ENCODE results near the gene MAGEF1. TPM values are rescaled to one million over a fixed set of nuclear protein-coding genes. Genes with fewer than 3 reads are reported as not detected.

The MAGEF1 gene
- total and polyA plus RNA-seq, 9 of the 15 experiments (the other 6 are each of a cell fraction or from before 2014, with no cell fraction given): 1.5 to 39.1 (median 19.8) TPM

DNA sequence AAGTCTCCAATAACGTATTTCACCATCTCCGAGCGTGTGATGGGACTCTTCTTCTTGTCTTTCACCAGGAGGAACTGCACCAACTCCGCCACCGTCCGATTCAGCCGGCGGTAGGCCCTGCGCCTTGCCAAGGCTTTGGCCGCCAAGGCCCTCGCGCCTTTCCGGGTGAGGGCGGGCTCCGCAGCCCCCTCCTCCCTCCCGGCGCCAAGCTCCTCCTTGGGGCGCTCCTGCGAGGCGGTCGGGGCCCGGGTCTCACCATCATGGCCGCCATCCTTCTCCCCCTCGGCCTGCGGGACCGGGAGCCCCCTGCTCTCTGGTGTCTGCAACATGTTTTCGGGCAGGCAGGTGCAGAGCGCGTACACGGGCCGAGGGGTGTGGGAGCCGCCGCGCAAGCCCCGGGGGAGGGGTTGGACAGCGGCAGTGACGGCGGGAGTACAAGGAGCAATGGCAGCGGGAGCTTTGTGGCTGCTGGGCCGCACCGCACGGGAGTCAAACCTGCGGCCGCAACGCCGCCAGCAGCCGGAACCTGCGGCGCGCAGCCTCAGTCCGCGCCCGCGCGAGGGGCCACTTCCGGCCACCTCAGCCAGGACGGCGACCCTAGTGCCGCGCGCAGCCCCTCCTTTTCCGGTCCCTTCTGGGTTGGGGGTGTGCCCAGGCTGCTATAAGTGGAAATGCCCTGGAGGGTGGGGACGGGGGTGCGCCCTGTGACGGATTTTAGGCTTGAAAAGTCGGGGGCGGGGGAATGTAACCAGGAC, at the start of gene MAGEF1 (continued):
- TF ChIP-seq PTBP1 (IDR thresholded peaks at IDR 0.05; ENCODE audit: low read depth, low read length) (no peak), ZNF133 (CRISPR knock-in tag; IDR thresholded peaks at IDR 0.05) (no peak), ZNF609 (CRISPR knock-in tag; IDR thresholded peaks at IDR 0.05; ENCODE audit: borderline replicate concordance) (no peak), MAX (CRISPR knock-in tag; IDR thresholded peaks at IDR 0.05) (no peak; the same call in 1 of the 2 replicates), ATF7 (IDR thresholded peaks at IDR 0.05) (no peak; the same call in none of the 2 replicates), PHB (CRISPR knock-in tag; IDR thresholded peaks at IDR 0.05) (no peak), ARID4B (CRISPR knock-in tag; IDR thresholded peaks at IDR 0.05) (peak; percentile 57), KDM2B (CRISPR knock-in tag; IDR thresholded peaks at IDR 0.05) (no peak), CAMTA2 (CRISPR knock-in tag; conservative IDR thresholded peaks at IDR 0.05) (peak; percentile 67; the same call in 1 of the 2 replicates), GTF2B (IDR thresholded peaks at IDR 0.05; ENCODE audit: extremely low read depth, insufficient read length) (no peak), KDM1A (IDR thresholded peaks at IDR 0.05) (0 out of 4 replicates have a peak, but pooled peaks of 1 of the 2 experiments have one; percentile 5), ZNF384 (IDR thresholded peaks at IDR 0.05; ENCODE audit: low read depth, low read length) (no peak)
- TF ChIP-seq, protein P1, sequence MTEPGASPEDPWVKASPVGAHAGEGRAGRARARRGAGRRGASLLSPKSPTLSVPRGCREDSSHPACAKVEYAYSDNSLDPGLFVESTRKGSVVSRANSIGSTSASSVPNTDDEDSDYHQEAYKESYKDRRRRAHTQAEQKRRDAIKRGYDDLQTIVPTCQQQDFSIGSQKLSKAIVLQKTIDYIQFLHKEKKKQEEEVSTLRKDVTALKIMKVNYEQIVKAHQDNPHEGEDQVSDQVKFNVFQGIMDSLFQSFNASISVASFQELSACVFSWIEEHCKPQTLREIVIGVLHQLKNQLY (CRISPR knock-in tag; conservative IDR thresholded peaks at IDR 0.05): 0 out of 4 replicates have a peak, but pooled peaks of 1 of the 2 experiments have one; percentile 55
- TF ChIP-seq, protein P2, sequence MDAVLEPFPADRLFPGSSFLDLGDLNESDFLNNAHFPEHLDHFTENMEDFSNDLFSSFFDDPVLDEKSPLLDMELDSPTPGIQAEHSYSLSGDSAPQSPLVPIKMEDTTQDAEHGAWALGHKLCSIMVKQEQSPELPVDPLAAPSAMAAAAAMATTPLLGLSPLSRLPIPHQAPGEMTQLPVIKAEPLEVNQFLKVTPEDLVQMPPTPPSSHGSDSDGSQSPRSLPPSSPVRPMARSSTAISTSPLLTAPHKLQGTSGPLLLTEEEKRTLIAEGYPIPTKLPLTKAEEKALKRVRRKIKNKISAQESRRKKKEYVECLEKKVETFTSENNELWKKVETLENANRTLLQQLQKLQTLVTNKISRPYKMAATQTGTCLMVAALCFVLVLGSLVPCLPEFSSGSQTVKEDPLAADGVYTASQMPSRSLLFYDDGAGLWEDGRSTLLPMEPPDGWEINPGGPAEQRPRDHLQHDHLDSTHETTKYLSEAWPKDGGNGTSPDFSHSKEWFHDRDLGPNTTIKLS (IDR thresholded peaks at IDR 0.05; ENCODE audit: borderline replicate concordance, low read depth): peak; percentile 91
